HL-60 (cell line): Measurements from ENCODE around the gene ELOB.

Source experiments
- GABPA ChIP-seq: IDR thresholded peaks from 2 replicates; pipeline ENCODE4 v1.6.1; 2012; ENCODE audit warnings: low read depth
- TF ChIP-seq, protein P1 (sequence below): IDR thresholded peaks from one replicate; pipeline ENCODE4 v1.5.1; 2011; ENCODE audit warnings: low read length, control low read depth, inconsistent platforms; ENCODE audit not compliant: insufficient read depth

GRCh38 chr16:2799205-2799858 is 22.3 kb upstream of the ELOB start:
- TF ChIP-seq, protein P1, sequence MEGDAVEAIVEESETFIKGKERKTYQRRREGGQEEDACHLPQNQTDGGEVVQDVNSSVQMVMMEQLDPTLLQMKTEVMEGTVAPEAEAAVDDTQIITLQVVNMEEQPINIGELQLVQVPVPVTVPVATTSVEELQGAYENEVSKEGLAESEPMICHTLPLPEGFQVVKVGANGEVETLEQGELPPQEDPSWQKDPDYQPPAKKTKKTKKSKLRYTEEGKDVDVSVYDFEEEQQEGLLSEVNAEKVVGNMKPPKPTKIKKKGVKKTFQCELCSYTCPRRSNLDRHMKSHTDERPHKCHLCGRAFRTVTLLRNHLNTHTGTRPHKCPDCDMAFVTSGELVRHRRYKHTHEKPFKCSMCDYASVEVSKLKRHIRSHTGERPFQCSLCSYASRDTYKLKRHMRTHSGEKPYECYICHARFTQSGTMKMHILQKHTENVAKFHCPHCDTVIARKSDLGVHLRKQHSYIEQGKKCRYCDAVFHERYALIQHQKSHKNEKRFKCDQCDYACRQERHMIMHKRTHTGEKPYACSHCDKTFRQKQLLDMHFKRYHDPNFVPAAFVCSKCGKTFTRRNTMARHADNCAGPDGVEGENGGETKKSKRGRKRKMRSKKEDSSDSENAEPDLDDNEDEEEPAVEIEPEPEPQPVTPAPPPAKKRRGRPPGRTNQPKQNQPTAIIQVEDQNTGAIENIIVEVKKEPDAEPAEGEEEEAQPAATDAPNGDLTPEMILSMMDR = no peak
- no peak for TF ChIP-seq GABPA
